HEK293 (cell line): ENCODE data around the gene ATP6V1B1.

Source experiments
- CTCF ChIA-PET: fragments of 350-600 bp; formaldehyde crosslinking; extraction: SDS; loops from one replicate; lab custom pipeline; 2021; ENCODE audit warnings: antibody characterized with exemption; lab: Yijun Ruan, JAX
- POLR2A ChIA-PET: fragments of 300-600 bp; formaldehyde crosslinking; extraction: SDS; loops from one replicate; lab custom pipeline; 2020; ENCODE audit warnings: antibody characterized with exemption, inconsistent platforms; lab: Yijun Ruan, JAX
- H3K27ac ChIP-seq: fragments of 200-500 bp; sonication (Bioruptor generic); 2 replicates; pipeline ENCODE4 v1.5.1; 2014; ENCODE audit warnings: low read depth, low read length, control low read depth, inconsistent platforms; ENCODE audit errors: extremely low read depth
- H3K36me3 ChIP-seq, 2 experiments: fragments of 200-500 bp in 1 of 2; sonication (Bioruptor generic) in 1 of 2; 1 replicate in 1 of 2; 2 replicates in 1 of 2; pipeline ENCODE4 v1.5.1; 2014 to 2017; ENCODE audit warnings: inconsistent platforms in 2 of 2, low read length in 2 of 2; ENCODE audit not compliant: control insufficient read depth in 2 of 2, insufficient read depth in 1 of 2
- H3K4me1 ChIP-seq: fragments of 200-500 bp; sonication (Bioruptor generic); 2 replicates; pipeline ENCODE4 v1.5.1; 2014; ENCODE audit warnings: mild to moderate bottlenecking, low read length, inconsistent platforms; ENCODE audit not compliant: control insufficient read depth, insufficient read depth
- H3K4me3 ChIP-seq: 2 replicates; pipeline ENCODE4 v1.5.1; 2011; ENCODE audit warnings: low read depth, mild to moderate bottlenecking, control low read depth, low read length, moderate library complexity
- H3K9me3 ChIP-seq: fragments of 200-500 bp; sonication (Bioruptor generic); 2 replicates; pipeline ENCODE4 v1.5.1; 2014; ENCODE audit warnings: low read depth, low read length, inconsistent platforms; ENCODE audit not compliant: control insufficient read depth, insufficient read depth
- GLIS2 ChIP-seq: fragments of 450-650 bp; formaldehyde crosslinking; IDR thresholded peaks from 2 replicates; pipeline ENCODE4 v1.5.1; 2016; ENCODE audit warnings: missing biosample characterization, missing genetic modification characterization
- OSR2 ChIP-seq: fragments of 450-650 bp; formaldehyde crosslinking; IDR thresholded peaks from 2 replicates; pipeline ENCODE4 v1.5.1; 2016; ENCODE audit warnings: missing biosample characterization, missing genetic modification characterization
- WT1 ChIP-seq: fragments of 450-650 bp; formaldehyde crosslinking; IDR thresholded peaks from 2 replicates; pipeline ENCODE4 v1.5.1; 2016; ENCODE audit warnings: missing biosample characterization, missing genetic modification characterization
- ZBTB48 ChIP-seq: fragments of 450-650 bp; formaldehyde crosslinking; IDR thresholded peaks from 2 replicates; pipeline ENCODE4 v1.5.1; 2016; ENCODE audit warnings: missing biosample characterization, missing genetic modification characterization
- ZNF157 ChIP-seq: fragments of 450-650 bp; formaldehyde crosslinking; IDR thresholded peaks from 2 replicates; pipeline ENCODE4 v1.5.1; 2016; ENCODE audit warnings: missing biosample characterization, missing genetic modification characterization
- ZNF223 ChIP-seq: fragments of 450-650 bp; formaldehyde crosslinking; IDR thresholded peaks from 2 replicates; pipeline ENCODE4 v1.5.1; 2016; ENCODE audit warnings: missing biosample characterization, missing genetic modification characterization
- ZNF302 ChIP-seq: fragments of 450-650 bp; formaldehyde crosslinking; IDR thresholded peaks from 2 replicates; pipeline ENCODE4 v1.5.1; 2016; ENCODE audit warnings: missing biosample characterization, missing genetic modification characterization, low read depth
- ZNF433 ChIP-seq: fragments of 450-650 bp; formaldehyde crosslinking; IDR thresholded peaks from 2 replicates; pipeline ENCODE4 v1.5.1; 2016; ENCODE audit warnings: missing biosample characterization, missing genetic modification characterization, low read depth
- ZNF530 ChIP-seq: fragments of 450-650 bp; formaldehyde crosslinking; IDR thresholded peaks from 2 replicates; pipeline ENCODE4 v1.5.1; 2016; ENCODE audit warnings: low read depth, missing biosample characterization, missing genetic modification characterization
- ZNF585B ChIP-seq: fragments of 450-650 bp; formaldehyde crosslinking; IDR thresholded peaks from 2 replicates; pipeline ENCODE4 v1.5.1; 2016; ENCODE audit warnings: missing biosample characterization, missing genetic modification characterization
- ZNF747 ChIP-seq: fragments of 450-650 bp; formaldehyde crosslinking; IDR thresholded peaks from 2 replicates; pipeline ENCODE4 v1.5.1; 2016; ENCODE audit warnings: missing biosample characterization, missing genetic modification characterization
- ZNF776 ChIP-seq: fragments of 450-650 bp; formaldehyde crosslinking; IDR thresholded peaks from 2 replicates; pipeline ENCODE4 v1.5.0; 2017; ENCODE audit warnings: missing biosample characterization, missing genetic modification characterization, borderline replicate concordance
- ZNF791 ChIP-seq: fragments of 450-650 bp; formaldehyde crosslinking; IDR thresholded peaks from 2 replicates; pipeline ENCODE4 v1.5.1; 2016; ENCODE audit warnings: missing biosample characterization, missing genetic modification characterization
- ZNF837 ChIP-seq: fragments of 450-650 bp; formaldehyde crosslinking; IDR thresholded peaks from 2 replicates; pipeline ENCODE4 v1.5.1; 2016; ENCODE audit warnings: missing biosample characterization, missing genetic modification characterization
- TF ChIP-seq, protein P1 (sequence below): fragments of 450-650 bp; formaldehyde crosslinking; IDR thresholded peaks from 2 replicates; pipeline ENCODE4 v1.5.1; 2017; ENCODE audit warnings: missing biosample characterization, missing genetic modification characterization
- TF ChIP-seq, protein P2 (sequence below): fragments of 450-650 bp; formaldehyde crosslinking; IDR thresholded peaks from 2 replicates; pipeline ENCODE4 v1.5.1; 2016; ENCODE audit warnings: missing biosample characterization, missing genetic modification characterization
- TF ChIP-seq, protein P3 (sequence below): fragments of 450-650 bp; formaldehyde crosslinking; IDR thresholded peaks from 2 replicates; pipeline ENCODE4 v1.5.1; 2017; ENCODE audit warnings: missing biosample characterization, missing genetic modification characterization
- TF ChIP-seq, protein P4 (sequence below): fragments of 450-650 bp; formaldehyde crosslinking; IDR thresholded peaks from 2 replicates; pipeline ENCODE4 v1.5.1; 2016; ENCODE audit warnings: missing biosample characterization, missing genetic modification characterization
- TF ChIP-seq, protein P5 (sequence below): fragments of 450-650 bp; formaldehyde crosslinking; IDR thresholded peaks from 2 replicates; pipeline ENCODE4 v1.5.1; 2016; ENCODE audit warnings: missing biosample characterization, missing genetic modification characterization
- TF ChIP-seq, protein P6 (sequence below): fragments of 450-650 bp; formaldehyde crosslinking; IDR thresholded peaks from 2 replicates; pipeline ENCODE4 v1.5.1; 2016; ENCODE audit warnings: missing biosample characterization, missing genetic modification characterization
- TF ChIP-seq, protein P7 (sequence below): fragments of 450-650 bp; IDR thresholded peaks from 2 replicates; pipeline ENCODE4 v1.5.1; 2018; ENCODE audit warnings: missing biosample characterization, missing genetic modification characterization

The ATP6V1B1 gene

DNA sequence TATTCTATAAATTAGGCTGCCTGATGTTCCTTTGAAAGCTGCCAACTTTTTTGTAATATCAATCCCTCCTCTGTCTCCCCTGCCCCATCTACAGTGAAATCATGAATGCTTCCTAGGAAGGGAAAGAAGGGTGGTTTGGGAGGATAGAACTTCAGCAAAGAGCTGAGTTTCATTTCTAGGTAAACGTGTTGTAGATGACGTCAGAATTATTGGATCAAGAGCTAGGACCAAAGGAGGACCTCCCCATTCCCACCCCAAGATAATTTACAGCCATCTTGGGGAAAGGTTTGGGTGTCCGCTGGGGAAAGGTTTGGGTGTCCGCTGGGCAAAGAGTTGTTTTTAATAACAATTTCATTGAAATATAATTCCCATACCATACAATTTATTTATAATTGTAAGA lies 31.5 kb downstream of the ATP6V1B1 start:
- Histone ChIP-seq H3K36me3 (peaks cover 0 to 13% of the 10 kb centered on the region in 2 experiments; a peak in 1 of 3 replicates), H3K27ac (no peak overlapping the region), H3K4me3 (no peak overlapping the region), H3K4me1 (no peaks in the 10 kb centered on the region), H3K9me3 (no peaks in the 10 kb centered on the region)
- ChIA-PET CTCF (interaction anchor here (0.6 to 2.3 kb wide), 5 partner anchors 13 to 105 kb away, joined by 3 to 17 read pairs (median 3); no protein-coding TSS in a partner anchor), POLR2A (interaction anchor here (1.6 kb wide), 1 partner anchor 13 kb away, joined by 3 read pairs; no protein-coding TSS in a partner anchor)
- TF ChIP-seq, protein P1, sequence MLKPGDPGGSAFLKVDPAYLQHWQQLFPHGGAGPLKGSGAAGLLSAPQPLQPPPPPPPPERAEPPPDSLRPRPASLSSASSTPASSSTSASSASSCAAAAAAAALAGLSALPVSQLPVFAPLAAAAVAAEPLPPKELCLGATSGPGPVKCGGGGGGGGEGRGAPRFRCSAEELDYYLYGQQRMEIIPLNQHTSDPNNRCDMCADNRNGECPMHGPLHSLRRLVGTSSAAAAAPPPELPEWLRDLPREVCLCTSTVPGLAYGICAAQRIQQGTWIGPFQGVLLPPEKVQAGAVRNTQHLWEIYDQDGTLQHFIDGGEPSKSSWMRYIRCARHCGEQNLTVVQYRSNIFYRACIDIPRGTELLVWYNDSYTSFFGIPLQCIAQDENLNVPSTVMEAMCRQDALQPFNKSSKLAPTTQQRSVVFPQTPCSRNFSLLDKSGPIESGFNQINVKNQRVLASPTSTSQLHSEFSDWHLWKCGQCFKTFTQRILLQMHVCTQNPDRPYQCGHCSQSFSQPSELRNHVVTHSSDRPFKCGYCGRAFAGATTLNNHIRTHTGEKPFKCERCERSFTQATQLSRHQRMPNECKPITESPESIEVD (tag by site-specific recombination) = no peak
- TF ChIP-seq ZNF223 (tag by site-specific recombination) (no peak), ZNF433 (tag by site-specific recombination) (no peak), ZNF791 (tag by site-specific recombination) (no peak), ZNF530 (no peak), ZNF585B (no peak), ZNF747 (tag by site-specific recombination) (no peak), ZNF776 (no peak), GLIS2 (tag by site-specific recombination) (no peak), ZNF302 (tag by site-specific recombination) (no peak), ZNF157 (tag by site-specific recombination) (no peak), WT1 (tag by site-specific recombination) (no peak)
- TF ChIP-seq, protein P2, sequence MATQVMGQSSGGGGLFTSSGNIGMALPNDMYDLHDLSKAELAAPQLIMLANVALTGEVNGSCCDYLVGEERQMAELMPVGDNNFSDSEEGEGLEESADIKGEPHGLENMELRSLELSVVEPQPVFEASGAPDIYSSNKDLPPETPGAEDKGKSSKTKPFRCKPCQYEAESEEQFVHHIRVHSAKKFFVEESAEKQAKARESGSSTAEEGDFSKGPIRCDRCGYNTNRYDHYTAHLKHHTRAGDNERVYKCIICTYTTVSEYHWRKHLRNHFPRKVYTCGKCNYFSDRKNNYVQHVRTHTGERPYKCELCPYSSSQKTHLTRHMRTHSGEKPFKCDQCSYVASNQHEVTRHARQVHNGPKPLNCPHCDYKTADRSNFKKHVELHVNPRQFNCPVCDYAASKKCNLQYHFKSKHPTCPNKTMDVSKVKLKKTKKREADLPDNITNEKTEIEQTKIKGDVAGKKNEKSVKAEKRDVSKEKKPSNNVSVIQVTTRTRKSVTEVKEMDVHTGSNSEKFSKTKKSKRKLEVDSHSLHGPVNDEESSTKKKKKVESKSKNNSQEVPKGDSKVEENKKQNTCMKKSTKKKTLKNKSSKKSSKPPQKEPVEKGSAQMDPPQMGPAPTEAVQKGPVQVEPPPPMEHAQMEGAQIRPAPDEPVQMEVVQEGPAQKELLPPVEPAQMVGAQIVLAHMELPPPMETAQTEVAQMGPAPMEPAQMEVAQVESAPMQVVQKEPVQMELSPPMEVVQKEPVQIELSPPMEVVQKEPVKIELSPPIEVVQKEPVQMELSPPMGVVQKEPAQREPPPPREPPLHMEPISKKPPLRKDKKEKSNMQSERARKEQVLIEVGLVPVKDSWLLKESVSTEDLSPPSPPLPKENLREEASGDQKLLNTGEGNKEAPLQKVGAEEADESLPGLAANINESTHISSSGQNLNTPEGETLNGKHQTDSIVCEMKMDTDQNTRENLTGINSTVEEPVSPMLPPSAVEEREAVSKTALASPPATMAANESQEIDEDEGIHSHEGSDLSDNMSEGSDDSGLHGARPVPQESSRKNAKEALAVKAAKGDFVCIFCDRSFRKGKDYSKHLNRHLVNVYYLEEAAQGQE (tag by site-specific recombination) = no peak
- TF ChIP-seq, protein P3, sequence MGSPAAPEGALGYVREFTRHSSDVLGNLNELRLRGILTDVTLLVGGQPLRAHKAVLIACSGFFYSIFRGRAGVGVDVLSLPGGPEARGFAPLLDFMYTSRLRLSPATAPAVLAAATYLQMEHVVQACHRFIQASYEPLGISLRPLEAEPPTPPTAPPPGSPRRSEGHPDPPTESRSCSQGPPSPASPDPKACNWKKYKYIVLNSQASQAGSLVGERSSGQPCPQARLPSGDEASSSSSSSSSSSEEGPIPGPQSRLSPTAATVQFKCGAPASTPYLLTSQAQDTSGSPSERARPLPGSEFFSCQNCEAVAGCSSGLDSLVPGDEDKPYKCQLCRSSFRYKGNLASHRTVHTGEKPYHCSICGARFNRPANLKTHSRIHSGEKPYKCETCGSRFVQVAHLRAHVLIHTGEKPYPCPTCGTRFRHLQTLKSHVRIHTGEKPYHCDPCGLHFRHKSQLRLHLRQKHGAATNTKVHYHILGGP = no peak
- TF ChIP-seq, protein P4, sequence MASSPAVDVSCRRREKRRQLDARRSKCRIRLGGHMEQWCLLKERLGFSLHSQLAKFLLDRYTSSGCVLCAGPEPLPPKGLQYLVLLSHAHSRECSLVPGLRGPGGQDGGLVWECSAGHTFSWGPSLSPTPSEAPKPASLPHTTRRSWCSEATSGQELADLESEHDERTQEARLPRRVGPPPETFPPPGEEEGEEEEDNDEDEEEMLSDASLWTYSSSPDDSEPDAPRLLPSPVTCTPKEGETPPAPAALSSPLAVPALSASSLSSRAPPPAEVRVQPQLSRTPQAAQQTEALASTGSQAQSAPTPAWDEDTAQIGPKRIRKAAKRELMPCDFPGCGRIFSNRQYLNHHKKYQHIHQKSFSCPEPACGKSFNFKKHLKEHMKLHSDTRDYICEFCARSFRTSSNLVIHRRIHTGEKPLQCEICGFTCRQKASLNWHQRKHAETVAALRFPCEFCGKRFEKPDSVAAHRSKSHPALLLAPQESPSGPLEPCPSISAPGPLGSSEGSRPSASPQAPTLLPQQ (tag by site-specific recombination) = no peak
- TF ChIP-seq, protein P5, sequence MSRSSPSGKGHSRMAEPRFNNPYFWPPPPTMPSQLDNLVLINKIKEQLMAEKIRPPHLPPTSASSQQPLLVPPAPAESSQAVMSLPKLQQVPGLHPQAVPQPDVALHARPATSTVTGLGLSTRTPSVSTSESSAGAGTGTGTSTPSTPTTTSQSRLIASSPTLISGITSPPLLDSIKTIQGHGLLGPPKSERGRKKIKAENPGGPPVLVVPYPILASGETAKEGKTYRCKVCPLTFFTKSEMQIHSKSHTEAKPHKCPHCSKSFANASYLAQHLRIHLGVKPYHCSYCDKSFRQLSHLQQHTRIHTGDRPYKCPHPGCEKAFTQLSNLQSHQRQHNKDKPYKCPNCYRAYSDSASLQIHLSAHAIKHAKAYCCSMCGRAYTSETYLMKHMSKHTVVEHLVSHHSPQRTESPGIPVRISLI (tag by site-specific recombination) = no peak

DNA sequence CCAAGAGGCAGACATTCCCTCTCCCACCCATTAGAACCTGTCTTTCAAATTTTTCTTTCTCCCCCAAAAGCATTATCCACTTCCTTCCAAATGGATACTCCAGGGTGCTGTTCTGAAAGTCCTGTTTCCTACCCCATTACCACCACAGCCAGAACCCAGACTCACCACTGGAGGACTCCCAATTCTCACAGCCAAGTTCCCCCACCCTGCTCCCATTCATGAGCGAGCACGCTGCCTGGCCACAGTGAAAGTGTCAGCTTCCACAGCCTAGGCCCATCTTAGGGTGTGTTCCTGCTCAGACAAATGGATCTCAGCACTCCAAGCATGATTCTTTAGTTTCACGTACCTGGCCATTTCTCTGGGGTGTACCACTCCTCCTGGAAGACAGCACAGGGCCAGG lies 38.9 kb downstream of the ATP6V1B1 start:
- ChIA-PET POLR2A (no interaction called here), CTCF (interaction anchor here (0.7 to 3.9 kb wide), 5 partner anchors 24 to 637 kb away, joined by 3 to 27 read pairs (median 7); no protein-coding TSS in a partner anchor)
- H3K9me3 ChIP-seq = no peaks in the 10 kb centered on the region
- H3K27ac ChIP-seq = no peak overlapping the region
- no peaks in the 10 kb centered on the region for H3K36me3 ChIP-seq
- H3K4me3 ChIP-seq = no peak overlapping the region
- no peaks in the 10 kb centered on the region for H3K4me1 ChIP-seq
- no peak for TF ChIP-seq ZNF837 (tag by site-specific recombination)
- TF ChIP-seq, protein P6, sequence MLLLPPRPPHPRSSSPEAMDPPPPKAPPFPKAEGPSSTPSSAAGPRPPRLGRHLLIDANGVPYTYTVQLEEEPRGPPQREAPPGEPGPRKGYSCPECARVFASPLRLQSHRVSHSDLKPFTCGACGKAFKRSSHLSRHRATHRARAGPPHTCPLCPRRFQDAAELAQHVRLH = no peak
- TF ChIP-seq ZBTB48 = no peak
- TF ChIP-seq OSR2 (tag by site-specific recombination) = no peak
- TF ChIP-seq, protein P7, sequence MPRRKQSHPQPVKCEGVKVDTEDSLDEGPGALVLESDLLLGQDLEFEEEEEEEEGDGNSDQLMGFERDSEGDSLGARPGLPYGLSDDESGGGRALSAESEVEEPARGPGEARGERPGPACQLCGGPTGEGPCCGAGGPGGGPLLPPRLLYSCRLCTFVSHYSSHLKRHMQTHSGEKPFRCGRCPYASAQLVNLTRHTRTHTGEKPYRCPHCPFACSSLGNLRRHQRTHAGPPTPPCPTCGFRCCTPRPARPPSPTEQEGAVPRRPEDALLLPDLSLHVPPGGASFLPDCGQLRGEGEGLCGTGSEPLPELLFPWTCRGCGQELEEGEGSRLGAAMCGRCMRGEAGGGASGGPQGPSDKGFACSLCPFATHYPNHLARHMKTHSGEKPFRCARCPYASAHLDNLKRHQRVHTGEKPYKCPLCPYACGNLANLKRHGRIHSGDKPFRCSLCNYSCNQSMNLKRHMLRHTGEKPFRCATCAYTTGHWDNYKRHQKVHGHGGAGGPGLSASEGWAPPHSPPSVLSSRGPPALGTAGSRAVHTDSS (tag by site-specific recombination) = no peak
- TF ChIP-seq, protein P2 (tag by site-specific recombination) = no peak
